Suprapubic skin (tissue), 4 donors: Measurements from ENCODE around the gene CRYBG1. TPM values are rescaled to one million over a fixed set of nuclear protein-coding genes. Genes with fewer than 3 reads are reported as not detected.

Experiments
- DNase-seq, 2 donors: peaks; one replicate each; pipeline ENCODE4 v3.0.0-alpha.2; 2019; ENCODE audit warnings: low spot score in 2 of 2
- H3K27ac ChIP-seq: fragments of 200-600 bp; sonication (generic); one replicate; pipeline ENCODE4 v1.5.1; 2019
- H3K27me3 ChIP-seq: fragments of 200-600 bp; sonication (generic); one replicate; pipeline ENCODE4 v1.5.1; 2019
- H3K36me3 ChIP-seq: fragments of 200-600 bp; sonication (generic); one replicate; pipeline ENCODE4 v1.5.1; 2019
- H3K4me1 ChIP-seq: fragments of 200-600 bp; sonication (generic); one replicate; pipeline ENCODE4 v1.5.1; 2019
- H3K4me3 ChIP-seq: fragments of 200-600 bp; sonication (generic); one replicate; pipeline ENCODE4 v1.5.1; 2019; ENCODE audit warnings: mild to moderate bottlenecking
- H3K9me3 ChIP-seq: fragments of 200-600 bp; sonication (generic); one replicate; pipeline ENCODE4 v1.5.1; 2019
- CTCF ChIP-seq, 2 donors: fragments of 200-600 bp in 1 of 2; fragments of 450-650 bp in 1 of 2; sonication (generic) in 1 of 2; IDR thresholded peaks; one replicate each; pipeline ENCODE4 v1.5.1; 2016 to 2019; ENCODE audit warnings: antibody characterized with exemption in 2 of 2, mild to moderate bottlenecking in 1 of 2, moderate library complexity in 1 of 2
- EP300 ChIP-seq: sonication (generic); formaldehyde crosslinking; IDR thresholded peaks from one replicate; pipeline ENCODE4 v1.6.1; 2017; ENCODE audit warnings: antibody characterized with exemption
- POLR2A ChIP-seq, 2 donors: fragments of 450-650 bp; IDR thresholded peaks; one replicate each; pipeline ENCODE4 v1.6.1; 2017; ENCODE audit warnings: antibody characterized with exemption in 2 of 2, mild to moderate bottlenecking in 2 of 2, moderate library complexity in 2 of 2
- POLR2AphosphoS5 ChIP-seq, 3 donors: sonication (generic); formaldehyde crosslinking; IDR thresholded peaks; one replicate each; pipeline ENCODE4 v1.6.1; 2017; ENCODE audit warnings: antibody characterized with exemption in 3 of 3
- whole genome bisulfite sequencing: methylation state at CpG from one replicate; pipeline ENCODE4 v1.1.5; 2018; 5-methylcytosine and 5-hydroxymethylcytosine counted together
- total RNA-seq, 4 donors: library from RNA; depleted of rRNA; stranded (reverse); fragments of >200 nt; gene quantifications; one replicate each; pipeline ENCODE4 v1.1.0, GENCODE V29; 2016

CRYBG1 gene
- total RNA-seq, 4 donors from 2014 or later, result 91.8 to 124 (median 99.7) TPM

DNA sequence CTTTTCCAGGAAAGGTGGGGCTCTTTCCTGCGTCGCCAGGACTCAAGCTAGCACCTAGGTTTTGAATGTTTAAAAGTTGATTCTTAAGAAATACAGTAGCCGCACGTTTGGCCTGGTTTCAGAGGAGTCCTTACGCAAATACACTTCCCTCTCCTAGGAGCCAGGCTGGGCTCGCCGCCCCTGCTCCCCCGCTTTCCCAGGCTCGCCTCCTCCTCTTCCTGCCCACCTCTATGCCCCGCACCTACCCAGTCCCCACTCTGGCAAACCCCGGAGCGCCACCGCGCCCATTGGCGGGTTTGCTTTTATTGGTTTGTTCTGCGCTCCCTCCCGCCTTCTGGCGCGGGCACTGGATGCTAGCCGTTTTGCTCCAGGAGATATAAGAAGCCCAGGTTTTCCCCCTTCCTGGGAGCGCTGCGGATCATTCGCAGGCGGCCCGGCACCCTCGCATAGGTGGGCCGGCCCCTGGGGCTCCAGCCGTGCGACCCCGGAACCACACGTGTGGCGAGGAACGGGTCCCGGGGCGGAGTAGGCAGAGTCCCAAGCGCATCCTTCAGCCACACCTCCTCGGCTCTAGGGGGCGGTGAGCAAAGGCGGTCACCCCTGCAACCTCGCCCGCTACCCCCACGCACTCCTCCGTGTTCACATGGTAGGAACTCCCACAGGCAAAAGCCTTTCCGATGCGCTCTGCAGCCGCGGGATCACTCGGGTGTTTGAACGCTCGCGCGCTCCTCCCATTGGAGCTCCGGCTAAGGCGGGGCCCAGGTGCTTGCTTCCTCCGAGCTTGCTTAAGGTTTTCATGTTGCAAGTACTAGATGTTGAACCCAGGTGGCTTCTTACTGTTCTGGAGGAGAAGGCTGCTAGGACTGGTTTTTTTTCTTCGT lies 149.8 kb downstream of the CRYBG1 start:
- peaks cover 60% of the 10 kb centered on the region for H3K4me1 ChIP-seq
- 3% methylated on average over 41 of the region's 56 CpGs for WGBS
- H3K4me3 ChIP-seq, result peak overlapping the region; percentile 96
- peak; percentile 72 to 84 for DNase-seq
- peaks cover 11% of the 10 kb centered on the region for H3K27me3 ChIP-seq
- no peak for TF ChIP-seq POLR2A (IDR thresholded peaks at IDR 0.05)
- TF ChIP-seq CTCF (IDR thresholded peaks at IDR 0.05), result no peak
- no peak for TF ChIP-seq POLR2AphosphoS5 (IDR thresholded peaks at IDR 0.05)
- no peak for TF ChIP-seq EP300
- H3K9me3 ChIP-seq, result no peaks in the 10 kb centered on the region
- no peak overlapping the region for H3K27ac ChIP-seq
- no peaks in the 10 kb centered on the region for H3K36me3 ChIP-seq

GRCh38 chr6:106511288-106512047 lies 151.0 kb downstream of the CRYBG1 start:
- Histone ChIP-seq H3K9me3 (no peaks in the 10 kb centered on the region), H3K27me3 (peaks cover 11% of the 10 kb centered on the region), H3K36me3 (no peaks in the 10 kb centered on the region), H3K27ac (peak overlapping the region; percentile 99), H3K4me1 (peaks cover 71% of the 10 kb centered on the region), H3K4me3 (peak overlapping the region; percentile 96)
- WGBS, result 3% methylated on average over 2 of the region's 29 CpGs
- peak in 1 of 2 donors; percentile 75 for DNase-seq
- TF ChIP-seq POLR2A (IDR thresholded peaks at IDR 0.05), result no peak
- no peak for TF ChIP-seq CTCF (IDR thresholded peaks at IDR 0.05)
- TF ChIP-seq EP300, result no peak
- no peak for TF ChIP-seq POLR2AphosphoS5 (IDR thresholded peaks at IDR 0.05)

DNA sequence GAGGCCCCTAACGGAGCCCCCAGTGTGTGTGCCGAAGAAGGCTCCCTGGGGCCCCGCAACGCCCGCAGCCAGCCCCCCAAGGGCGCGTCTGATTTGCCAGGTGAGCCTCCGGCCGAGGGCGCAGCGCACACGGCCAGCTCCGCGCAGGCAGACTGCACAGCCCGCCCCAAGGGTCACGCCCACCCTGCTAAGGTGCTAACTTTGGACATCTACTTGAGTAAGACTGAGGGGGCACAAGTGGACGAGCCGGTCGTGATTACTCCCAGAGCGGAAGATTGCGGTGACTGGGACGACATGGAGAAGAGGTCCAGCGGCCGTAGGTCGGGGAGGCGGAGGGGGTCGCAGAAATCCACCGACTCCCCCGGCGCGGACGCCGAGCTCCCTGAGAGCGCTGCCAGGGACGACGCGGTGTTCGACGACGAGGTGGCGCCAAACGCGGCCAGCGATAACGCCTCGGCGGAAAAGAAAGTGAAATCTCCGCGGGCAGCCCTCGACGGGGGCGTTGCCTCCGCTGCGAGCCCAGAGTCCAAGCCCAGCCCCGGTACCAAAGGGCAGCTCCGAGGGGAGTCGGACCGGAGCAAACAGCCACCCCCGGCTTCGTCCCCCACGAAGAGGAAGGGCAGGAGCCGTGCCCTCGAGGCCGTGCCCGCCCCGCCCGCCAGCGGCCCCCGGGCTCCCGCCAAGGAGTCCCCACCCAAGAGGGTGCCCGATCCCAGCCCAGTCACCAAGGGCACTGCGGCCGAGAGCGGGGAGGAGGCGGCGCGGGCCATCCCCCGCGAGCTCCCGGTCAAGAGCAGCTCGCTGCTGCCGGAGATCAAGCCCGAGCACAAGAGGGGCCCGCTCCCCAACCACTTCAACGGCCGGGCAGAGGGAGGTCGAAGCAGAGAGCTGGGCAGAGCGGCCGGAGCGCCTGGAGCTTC lies 151.8 kb downstream of the CRYBG1 start:
- no peaks in the 10 kb centered on the region for H3K36me3 ChIP-seq
- H3K4me1 ChIP-seq, result peaks cover 74% of the 10 kb centered on the region
- peaks cover 11% of the 10 kb centered on the region for H3K27me3 ChIP-seq
- no peak for TF ChIP-seq EP300
- TF ChIP-seq POLR2A (IDR thresholded peaks at IDR 0.05), result no peak
- TF ChIP-seq CTCF (IDR thresholded peaks at IDR 0.05), result peak; percentile 3 to 29
- peak in 1 of 3 donors; percentile 27 for TF ChIP-seq POLR2AphosphoS5 (IDR thresholded peaks at IDR 0.05)
- H3K27ac ChIP-seq, result peak overlapping the region; percentile 99
- no peaks in the 10 kb centered on the region for H3K9me3 ChIP-seq
- under 1% methylated on average over 32 of the region's 90 CpGs for WGBS
- peak; percentile 82 to 86 for DNase-seq
- H3K4me3 ChIP-seq, result peak overlapping the region; percentile 96

GRCh38 chr6:106512968-106513574 lies 152.6 kb downstream of the CRYBG1 start:
- no peak for DNase-seq
- no peaks in the 10 kb centered on the region for H3K36me3 ChIP-seq
- WGBS, result 13% methylated on average over 19 of the region's 19 CpGs
- peak overlapping the region; percentile 99 for H3K27ac ChIP-seq
- H3K4me1 ChIP-seq, result peaks cover 79% of the 10 kb centered on the region
- TF ChIP-seq EP300, result no peak
- TF ChIP-seq POLR2A (IDR thresholded peaks at IDR 0.05), result no peak
- TF ChIP-seq CTCF (IDR thresholded peaks at IDR 0.05), result no peak
- TF ChIP-seq POLR2AphosphoS5 (IDR thresholded peaks at IDR 0.05), result no peak
- H3K9me3 ChIP-seq, result no peaks in the 10 kb centered on the region
- peaks cover 4% of the 10 kb centered on the region for H3K27me3 ChIP-seq
- H3K4me3 ChIP-seq, result peak overlapping the region; percentile 96
